Hematopoietic multipotent progenitor cell treated with erythropoietin and hydrocortisone succinate and interleukin-3 and kit ligand, for 6 days (in vitro differentiated cells): ENCODE results near the gene KRT83.

ENCODE experiments used
- DNase-seq: peaks from one replicate; pipeline ENCODE4 v3.0.0-alpha.2; 2015

KRT83 gene

DNA sequence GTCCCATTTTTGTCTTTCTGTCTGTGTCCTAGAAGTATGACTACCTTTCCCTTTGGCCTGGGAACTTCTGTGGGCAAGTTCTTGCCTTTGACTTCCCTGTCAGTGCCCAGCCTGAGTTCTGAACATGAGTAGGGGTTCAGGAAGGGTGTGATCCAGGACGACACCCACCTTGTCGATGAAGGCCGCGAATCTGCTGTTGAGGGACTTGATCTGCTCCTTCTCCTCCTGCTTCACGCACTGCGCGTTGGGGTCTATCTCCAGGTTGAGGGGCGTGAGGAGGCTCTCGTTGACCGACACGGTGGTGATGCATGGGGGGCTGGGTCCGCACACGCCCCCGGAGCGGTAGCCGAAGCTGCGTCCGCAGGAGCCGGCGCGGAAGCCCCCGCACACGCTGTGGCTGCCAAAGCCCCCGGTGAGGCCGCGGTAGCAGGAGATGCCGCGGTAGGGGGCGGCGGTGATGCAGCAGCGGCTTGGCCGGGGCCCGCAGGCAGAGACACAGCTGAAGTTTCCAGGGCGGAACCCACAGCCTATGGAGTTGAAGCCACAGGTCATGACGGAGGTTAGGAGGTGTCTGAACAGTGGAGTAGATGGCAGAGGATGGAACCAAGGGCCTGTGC lies at the start of gene KRT83:
TSS of gene KRT83 (minus strand) at position 615 of the 617 bp plus-strand sequence. CDS start at position 552, 63 bp downstream.
- no peak for DNase-seq

DNA sequence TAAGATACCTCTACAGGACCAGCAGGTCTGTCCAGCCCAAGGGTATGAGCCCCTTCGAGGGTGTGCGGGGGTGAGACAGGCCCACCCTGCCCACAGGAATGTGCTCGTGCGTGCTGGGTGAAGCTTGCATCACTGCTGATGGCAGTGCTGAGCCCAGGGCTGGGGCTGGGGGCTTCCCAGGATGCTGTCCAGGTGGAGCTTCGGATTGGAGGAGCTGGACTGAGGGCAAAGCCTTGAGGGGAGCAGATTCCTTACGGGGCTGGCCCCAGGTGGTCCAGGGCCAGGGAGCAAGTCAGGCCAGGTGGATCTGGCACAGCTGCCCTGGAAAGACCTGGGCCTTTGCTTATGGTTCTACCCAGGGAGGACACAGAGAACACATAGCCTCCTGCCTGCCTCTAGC lies 48.6 kb upstream of the KRT83 start:
- no peak for DNase-seq

DNA sequence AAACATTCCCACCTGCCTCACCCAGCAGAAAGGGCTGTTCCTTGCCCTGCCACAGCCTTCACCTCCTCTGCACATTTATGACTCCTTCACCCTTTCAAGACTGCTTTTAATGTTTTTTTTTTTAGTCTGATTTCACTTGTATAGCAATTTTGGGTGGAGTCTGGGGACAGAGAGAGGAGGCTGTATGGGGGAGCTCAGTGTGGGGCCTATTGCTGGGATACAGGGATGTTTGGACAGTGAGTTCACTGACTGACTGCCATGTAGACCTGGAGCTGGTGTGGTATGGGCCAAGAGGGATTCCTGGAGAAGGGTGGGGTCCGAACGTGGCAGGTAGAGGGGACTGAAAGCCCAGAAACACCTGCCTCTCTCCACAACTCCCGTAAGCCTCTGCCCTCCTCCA lies 48.0 kb upstream of the KRT83 start:
- DNase-seq: no peak

DNA sequence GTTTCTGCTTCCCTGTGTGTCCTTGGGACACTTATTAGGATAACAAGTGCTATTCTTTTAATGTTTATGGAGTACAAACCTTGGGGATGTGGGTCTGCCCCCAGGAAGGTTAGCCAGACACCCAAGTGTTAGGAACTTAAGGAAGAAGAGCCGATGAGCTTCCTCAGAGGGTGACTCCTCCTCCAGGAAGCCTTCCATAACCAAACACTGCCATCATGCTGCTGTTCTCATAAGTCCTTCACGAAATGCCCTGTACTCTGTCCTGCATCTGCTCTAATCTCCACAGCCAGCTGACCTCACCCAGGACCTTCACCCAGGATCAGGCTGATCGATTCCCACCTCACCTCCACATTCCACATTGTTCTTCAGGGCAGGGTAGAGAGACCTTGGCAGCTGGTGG lies 47.3 kb upstream of the KRT83 start:
- DNase-seq: no peak

DNA sequence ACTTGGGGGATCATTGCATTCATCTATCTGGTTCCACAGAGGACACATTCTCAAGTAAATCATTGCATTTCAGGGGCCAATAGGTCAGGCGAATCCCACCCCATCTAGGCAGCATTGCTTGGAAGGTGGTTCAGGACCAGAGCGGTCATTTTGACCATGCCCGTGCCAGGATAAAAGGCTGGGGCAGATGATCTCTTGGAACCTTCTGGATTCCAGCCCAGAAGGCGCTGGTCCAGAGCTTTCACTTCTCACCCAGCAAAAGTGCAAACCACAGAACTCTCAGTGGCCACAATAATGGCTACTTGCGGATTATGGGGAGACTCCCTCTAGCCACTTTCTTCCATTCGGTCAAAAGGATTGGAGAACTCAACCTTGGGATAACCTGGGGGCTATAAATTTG lies 46.7 kb upstream of the KRT83 start:
- DNase-seq: no peak

DNA sequence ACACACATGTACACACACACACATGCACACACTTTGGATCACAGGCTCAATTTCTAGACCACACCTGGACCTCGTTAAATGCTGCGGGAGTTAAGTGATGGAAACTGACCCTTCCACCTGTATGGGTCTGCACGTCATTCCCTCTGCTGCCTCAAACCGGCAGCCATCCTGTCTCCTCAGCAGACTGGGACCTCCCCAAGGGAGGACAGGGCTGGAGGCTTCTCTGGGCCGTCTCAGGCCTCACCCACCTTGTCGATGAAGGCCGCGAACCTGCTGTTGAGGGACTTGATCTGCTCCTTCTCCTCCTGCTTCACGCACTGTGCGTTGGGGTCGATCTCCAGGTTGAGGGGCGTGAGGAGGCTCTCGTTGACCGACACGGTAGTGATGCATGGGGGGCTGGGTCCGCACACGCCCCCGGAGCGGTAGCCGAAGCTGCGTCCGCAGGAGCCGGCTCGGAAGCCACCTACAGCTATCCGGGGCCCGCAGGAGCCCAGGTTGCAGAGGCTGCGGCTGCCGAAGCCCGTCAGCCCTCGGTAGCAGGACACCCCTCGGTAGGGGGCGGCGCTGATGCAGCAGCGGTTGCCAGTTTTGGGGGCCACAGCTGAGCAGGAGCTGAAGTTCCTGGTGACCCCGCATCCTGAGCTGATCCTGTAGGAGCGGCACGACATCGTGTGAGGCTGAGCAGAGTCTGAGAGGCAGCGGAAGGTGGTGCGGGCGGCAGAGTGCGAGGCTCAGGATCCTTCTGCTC lies 45.7 kb upstream of the KRT83 start, which contains the start of gene KRT85:
TSS of gene KRT85 (minus strand) at position 744 of the 748 bp plus-strand sequence. CDS start at position 668, 76 bp downstream.
- no peak for DNase-seq

DNA sequence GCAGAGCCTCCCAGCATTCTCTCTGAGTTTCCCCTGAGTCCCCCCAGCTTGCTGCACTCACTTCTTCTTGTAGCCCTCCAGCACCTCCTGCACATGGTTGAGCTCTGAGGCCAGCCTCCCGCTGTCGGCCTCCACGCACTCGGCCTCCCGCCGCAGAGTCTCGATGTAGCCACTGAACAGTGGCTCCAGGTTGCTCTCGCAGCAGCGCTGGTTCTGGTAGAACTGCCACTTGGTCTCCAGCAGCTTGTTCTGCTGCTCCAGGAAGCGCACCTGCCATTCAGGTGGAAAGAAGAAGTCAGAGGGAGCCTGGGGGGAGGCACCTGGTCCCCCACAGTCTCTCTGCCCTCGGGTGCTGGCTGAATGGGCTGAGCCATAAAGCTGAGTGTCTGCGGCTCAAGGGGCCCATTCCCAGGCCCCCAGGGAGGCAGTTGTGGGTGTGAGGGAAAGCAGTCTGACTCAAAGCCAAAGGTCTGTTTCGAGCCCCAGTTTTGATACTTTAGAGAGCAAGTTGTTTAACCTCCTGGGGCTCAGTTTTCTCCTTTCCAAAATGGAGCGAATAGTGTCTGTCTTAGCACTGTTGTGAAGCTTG lies 43.8 kb upstream of the KRT83 start:
- DNase-seq: no peak

DNA sequence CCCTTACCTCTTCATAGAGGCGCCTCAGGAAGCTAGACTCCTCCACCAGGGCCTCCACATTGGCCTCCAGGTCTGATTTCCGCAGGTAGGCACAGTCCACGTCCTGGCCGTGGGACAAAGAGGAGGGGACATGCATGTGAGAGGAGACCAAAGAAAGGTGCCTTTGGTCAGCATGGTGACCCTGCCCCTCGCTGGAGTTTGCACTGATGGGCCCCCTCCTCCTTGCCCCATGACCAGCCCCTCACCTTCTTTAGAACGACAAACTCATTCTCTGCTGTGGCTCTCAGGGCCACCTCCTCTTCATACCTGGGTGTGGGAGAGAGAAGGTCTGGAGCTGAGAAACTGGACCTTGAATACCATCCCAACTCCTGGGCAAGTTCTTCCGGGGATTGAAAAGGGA lies 42.9 kb upstream of the KRT83 start:
- DNase-seq: no peak

DNA sequence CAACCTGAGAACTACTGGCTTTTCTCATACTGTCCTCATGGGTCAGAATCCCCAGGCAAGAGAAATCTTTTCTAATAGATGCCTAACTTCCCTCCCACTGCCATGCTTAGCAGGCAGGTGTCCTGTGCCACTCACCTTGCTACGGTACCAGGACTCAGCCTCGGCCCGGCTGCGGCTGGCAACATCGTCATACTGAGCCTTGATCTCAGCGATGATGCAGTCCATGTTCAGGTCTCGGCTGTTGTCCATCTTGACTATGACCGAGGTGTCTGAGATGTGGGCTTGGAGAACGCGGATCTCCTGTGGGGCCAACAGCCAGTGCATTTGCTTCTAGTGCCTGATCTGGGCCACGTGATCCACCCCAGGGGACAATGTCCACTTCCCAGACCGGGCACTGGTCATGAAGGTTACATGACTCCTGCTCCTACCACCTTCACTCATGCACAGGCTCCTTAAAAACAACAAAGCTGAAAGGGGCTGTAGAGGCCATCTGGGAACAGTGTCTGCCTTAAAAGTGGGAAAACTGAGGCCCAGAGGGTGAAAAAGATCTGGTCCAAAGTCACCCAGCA lies 42.0 kb upstream of the KRT83 start:
- DNase-seq: no peak

DNA sequence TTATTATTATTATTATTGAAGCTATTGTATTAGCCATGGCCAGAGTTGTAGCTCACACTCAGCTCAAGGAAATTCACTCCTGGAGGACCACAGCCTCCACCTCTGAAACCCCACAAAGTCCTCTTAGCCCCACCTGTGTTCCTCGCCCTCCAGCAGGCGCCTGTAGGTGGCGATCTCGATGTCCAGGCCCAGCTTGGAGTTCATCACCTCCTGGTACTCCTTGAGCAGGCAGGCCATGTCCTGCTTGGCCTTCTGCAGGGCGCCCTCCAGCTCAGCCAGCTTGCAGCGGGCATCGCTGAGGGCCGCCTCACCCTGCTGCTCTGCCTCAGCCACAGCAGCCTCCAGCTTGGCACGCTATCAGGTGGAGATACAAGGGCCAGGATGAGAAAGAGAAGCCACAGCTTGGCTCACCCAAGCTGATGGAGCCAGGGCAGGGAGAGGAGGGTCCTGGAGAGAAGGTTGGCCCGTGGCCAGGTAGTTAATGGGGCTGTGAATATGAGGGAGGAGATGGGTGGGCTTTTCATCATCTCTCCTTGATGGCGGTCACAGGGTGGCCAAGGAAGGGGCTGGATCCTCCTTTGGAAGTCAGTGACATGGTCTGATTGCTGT lies 41.0 kb upstream of the KRT83 start:
- peak; percentile 13 for DNase-seq

DNA sequence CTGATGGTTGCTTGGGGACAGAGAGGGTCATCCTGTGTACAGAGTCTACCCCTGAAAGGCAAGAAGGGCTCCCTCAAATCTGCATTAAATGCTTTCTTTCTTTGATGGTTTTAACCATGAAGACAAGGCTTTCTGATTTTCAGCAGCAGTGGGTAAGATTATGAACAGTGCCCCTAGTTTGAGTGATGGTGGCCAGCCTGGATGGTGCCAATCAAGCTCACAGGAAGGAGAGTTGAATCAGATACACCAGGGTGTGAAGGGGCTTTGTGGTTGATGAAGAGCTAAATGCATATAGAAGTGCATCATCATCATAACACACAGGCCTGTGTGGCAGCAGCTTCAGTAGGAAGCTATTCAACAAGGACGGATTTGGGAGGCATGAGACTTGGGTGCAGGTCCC lies 40.4 kb upstream of the KRT83 start:
- no peak for DNase-seq

DNA sequence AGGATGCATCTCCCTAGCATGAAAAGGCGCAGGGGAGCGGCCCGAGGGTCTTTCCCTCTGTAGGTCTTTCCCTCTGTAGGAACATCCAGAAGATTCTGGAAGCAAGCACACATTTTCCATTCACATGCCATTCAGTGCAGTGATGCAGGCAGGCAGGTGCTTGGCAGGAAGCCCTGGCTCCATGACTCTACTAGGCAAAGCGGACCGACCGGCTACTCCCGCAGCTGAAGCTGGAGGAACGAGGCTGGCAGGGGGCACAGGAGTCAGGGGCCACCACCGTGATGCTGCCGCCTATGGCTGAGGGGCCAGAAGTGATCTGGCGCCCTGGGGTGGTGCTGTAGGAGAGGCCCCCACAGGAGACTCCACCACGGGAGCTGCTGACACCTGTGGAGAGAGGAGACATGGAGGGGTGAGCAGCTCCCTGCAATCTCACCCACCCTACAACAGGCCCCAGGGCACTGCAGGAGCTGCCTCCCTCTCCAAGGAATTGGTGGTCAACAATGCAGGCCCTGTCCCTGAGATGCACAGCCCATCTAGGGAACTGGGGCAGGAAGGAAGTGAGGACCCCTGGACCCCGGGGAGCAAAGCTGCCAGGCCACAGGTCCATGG lies 39.6 kb upstream of the KRT83 start:
- no peak for DNase-seq

DNA sequence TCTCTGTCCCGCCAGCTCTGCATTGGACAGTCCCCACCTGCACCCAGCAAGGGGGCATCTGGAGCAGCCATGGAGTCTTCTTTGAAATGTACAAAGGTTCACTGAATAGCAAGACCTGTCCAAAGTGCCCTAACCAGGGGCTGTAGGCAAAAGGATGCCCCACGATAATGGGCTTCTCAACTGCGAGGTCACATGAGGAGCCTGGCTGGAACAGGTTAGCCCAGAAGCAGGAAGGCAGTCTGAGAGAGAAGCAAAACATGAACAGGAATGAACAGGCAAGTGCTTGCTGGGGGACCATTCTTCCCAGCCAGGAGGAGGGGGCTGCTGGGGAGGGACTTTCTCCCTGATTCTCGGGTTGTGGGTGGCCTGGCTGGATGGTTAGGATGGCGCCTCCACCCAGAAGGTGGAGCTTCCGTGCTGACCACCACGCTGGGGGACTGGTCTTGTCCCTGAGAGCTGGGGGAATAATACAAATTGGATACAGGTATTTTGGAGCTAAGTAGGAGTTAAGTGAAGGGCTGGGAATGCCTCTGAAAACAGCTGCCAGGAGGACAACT lies 39.0 kb upstream of the KRT83 start:
- no peak for DNase-seq

DNA sequence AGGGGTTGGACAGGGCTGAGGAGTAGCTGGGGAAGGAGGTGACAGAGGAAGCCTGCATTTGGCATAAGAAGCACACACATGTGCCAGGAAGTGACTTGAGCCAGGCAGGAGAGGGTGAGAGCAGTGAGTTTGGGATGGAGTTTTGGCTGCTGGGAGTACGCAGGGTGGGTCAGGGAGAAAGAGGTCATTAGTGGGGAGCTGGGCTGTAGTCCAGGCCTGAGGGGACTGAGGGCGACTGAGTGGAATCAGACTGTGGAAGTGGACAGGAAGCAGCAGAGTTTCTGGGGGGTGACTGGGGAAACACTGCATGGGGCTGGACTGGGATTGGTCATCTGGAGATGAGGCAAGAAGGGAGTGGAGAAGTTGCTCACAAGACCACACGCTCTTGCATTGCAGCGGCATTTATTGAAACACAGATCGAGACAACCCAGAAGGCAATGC lies 38.4 kb upstream of the KRT83 start:
- DNase-seq: no peak

DNA sequence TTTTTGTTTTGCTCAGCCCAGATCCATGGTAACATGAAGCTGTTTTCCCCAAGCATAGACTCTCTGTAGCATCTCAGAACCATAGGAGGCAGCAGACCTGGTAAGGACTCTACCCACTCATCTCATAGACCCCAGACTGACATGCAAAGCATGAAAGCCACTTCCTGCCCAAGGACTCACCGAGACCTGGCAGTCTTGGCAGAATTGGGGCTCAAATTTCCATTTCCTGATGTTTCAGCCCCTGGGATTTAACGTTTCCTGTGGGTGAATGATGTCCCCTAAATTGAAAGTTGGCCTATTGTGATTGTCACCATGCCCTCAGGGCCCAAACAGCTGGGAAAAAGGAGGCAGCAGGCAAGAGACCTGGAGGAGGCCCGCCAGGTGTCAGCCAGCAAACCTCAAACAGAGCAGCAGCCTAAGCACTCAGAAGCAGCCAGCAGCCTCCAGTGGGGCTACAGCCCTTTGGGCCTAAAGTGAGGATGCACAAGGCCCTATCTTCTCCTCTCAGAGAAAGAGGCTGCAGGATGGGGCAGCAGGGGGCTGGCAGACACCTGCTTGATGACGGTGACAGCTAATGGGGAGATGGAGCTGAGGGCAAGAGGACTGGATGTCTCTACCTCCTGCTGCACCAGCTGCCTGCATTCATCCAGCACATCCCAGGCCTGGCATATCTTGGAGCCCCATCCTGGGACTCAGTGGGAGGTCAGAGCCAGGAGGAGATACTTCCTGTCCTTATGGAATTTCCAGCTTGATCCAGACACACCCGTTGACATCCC lies 37.6 kb upstream of the KRT83 start:
- no peak for DNase-seq

DNA sequence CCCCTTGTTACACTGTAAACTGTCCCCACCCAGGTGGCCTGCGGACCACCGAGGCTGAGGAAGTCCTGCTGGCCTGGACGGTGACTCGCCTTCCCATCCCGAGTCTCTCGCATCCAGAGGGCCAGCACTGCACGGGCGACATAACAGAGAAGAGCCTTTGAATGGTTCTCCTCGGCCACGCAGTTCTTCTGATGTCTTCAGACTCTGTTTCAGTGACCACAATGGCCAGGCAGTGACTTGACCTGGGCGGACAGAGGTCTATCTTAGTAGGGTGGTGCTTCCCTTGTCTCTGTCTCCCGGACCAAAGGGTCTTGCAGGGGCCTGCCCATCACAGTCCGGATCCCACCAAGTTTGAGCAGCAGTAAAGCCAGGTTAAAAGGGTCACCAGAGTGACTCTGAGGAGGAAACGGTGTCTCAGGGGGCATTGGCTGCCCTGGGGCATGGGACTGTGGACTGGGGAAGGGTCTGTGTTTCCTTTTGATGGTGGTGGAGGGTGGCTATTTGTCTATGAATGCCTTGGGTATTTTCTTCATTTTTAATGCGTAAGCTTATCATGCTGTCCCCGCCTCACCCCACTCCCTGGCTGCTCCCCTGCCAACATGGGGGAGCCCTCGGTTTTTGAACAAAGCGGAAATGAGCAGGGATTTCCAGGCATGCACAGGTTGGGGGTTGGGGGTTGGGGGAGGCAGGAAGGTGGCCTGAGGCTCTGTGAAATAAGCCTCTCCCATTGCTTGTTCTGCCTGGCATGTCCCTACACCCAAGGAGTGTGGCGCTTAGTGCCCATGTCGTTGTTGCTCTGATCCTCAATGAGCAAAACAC lies 35.8 kb upstream of the KRT83 start:
- DNase-seq: no peak

DNA sequence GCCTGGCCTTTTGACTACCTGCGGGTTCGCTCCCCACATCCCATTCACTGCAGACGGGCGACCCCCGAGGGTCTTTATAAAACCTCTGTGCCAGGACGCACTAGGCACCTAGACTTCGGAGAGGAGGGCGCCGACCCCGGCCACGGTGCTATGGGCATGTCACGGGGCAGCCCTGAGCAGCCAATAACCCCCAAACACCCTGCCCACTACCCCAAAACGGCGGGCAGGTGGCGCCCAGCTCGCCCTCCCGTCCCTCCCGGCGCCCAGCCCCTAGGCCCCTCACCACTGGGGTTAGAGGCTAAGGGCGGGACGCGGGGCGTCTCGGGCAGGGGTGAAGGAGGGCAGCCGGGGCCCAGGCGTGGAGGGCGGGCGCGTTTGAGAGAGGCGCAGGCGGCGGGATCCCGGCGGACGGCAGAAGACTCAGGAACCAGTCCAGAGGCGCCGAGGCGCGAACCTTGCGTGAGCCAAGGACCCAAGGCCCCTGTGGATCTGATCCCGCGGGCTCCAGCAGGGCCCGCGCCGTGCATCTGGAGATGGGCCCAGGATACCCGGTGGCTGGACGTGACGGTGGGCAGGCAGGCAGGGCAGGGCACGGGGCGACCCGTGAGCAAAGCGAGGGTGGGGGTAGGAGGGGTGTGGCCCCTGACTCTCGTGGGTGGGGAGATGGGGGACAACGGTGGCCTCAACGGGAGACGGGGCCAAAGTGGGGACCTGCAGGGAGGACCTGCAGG lies 35.0 kb upstream of the KRT83 start:
- DNase-seq: no peak

DNA sequence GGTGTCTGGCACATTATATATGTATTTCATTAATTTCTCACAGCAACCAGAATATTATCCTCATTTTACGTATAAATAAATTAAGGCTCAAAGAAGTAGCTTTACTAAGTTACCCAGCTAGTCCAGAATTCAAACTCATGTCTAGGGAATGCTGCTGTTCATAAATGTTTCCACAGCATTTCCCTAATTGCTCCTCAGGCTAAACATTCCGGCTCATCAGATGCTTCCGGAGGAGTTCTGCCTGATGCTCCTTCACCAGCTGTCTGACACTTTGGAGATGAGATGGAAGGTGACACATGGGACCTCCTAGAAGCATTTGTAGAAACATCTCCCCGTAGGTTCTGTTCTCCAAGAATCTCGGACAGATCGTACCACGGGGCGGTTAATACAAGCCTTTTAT lies 34.0 kb upstream of the KRT83 start:
- DNase-seq: no peak

DNA sequence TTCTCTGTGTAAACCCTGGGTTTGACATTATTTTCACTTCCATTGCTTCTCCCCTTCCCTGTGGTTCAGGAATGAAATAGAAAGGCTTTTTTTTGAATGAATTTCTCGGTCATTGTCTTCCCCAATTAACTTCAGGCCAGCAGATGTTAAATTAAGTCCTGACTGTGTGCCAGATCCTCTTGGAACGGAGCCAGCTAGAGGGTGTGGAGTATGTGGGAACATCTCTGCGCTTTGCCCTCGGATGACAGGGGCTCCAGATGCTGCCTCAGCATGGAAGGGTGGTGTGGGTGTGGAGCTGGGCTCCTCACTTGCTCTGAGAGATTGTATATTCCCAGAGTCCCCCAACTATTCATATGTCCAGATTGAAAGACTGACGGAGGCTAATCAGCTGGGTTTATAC lies 33.0 kb upstream of the KRT83 start:
- no peak for DNase-seq

DNA sequence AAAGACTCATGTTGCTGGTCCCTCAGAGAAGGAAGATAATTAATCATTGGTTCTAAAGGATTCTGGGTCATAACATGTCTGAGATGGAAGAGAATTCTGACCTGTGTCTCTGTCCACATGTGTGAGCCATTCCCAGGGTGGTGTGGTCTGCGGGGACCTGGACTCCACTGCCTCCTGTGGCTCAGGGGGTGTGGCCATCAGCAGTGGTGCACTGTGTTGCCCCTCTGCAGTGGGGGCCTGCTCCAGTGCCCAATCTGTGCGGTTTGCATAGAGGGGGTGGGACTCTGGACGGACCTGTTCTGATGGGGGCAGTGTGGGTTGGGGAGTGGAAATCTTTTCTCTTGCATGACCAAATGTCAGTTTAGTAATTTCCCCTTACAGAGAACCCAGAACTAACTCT lies 32.6 kb upstream of the KRT83 start:
- DNase-seq: no peak
